ENCODE data around the gene APOBEC2. TPM values are rescaled to one million over a fixed set of nuclear protein-coding genes. Genes with fewer than 3 reads are reported as not detected.
A peak's percentile ranks its signal among the peaks of the same experiment; 100 is the strongest.

APOBEC2 gene
- total and polyA plus RNA-seq, 9 of the 15 experiments (the other 6 are each of a cell fraction or from before 2014, with no cell fraction given) = 0.25 to 1.6 TPM; not detected in 7

DNA sequence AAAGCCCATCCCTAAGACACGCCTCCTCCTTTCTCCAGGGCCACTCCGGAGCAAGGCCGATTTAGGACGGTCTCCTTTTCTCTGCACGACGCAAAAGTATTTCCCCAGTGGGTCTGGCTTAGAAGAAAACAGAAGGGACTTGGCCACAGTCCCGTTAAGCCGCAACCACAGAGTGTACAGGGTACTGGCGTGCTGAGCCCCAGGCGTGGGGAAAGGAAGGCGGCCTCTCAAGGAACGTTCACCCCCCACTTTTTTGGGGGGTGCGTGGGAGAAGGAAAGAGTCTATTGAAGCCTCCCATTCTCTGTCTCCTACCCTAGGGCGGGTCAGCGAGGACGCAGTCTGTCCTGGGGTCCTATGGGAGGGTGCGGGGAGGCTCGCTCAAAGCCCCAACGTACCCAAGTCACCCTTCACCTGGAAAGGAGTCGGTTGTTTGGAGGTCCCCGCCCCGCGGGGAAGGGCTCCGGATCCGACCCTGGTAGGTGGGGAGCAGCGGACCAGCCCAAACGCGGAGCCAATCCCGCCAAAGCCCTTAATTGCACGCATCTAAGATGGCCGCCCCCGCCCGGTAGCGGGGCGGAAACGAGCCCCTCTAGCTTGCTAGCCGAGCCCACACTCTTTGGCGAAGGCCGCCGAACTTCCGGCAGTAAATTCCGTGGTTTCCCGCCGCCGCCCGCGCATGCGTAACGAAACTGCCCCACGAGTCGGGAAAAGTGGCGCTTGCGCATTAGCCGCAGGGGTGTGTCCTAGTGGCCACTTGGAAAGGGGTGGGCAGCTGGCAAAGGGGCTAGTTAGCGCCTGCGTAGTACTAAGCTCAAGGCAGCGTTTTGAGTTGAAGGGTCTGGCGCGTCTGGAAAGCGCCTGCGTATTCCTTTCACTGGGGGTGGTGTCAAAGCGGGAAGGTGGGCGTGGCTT, 19.2 kb downstream of the APOBEC2 start, which contains the start of gene OARD1 (continued):
- TF ChIP-seq CREB1 (IDR thresholded peaks at IDR 0.05) (peak; percentile 45), CREB1 (CRISPR knock-in tag; IDR thresholded peaks at IDR 0.05) (peak; percentile 48; the same call in 1 of the 2 replicates), POLR2AphosphoS5 (IDR thresholded peaks at IDR 0.05; ENCODE audit: control insufficient read depth, insufficient read depth, low read depth, low read length) (peak; percentile 48), DNMT1 (IDR thresholded peaks at IDR 0.05) (no peak), HDAC2 (IDR thresholded peaks at IDR 0.05) (peak; percentile 75), JUN (IDR thresholded peaks at IDR 0.05; ENCODE audit: borderline replicate concordance, low read depth, low read length) (no peak), JUN (CRISPR knock-in tag; IDR thresholded peaks at IDR 0.05; ENCODE audit: borderline replicate concordance) (no peak), ZBTB17 (CRISPR knock-in tag; IDR thresholded peaks at IDR 0.05) (0 out of 2 replicates have a peak, but pooled peaks have one; percentile 55), NUFIP1 (IDR thresholded peaks at IDR 0.05; ENCODE audit: partially characterized antibody) (no peak), GATA2 (CRISPR knock-in tag; IDR thresholded peaks at IDR 0.05) (no peak), PHTF2 (CRISPR knock-in tag; IDR thresholded peaks at IDR 0.05) (peak; percentile 85), ZBTB11 (CRISPR knock-in tag; IDR thresholded peaks at IDR 0.05) (peak in 2 of 3 experiments; percentile 48 to 92; a peak in 3 of 6 replicates), ZFX (CRISPR knock-in tag; IDR thresholded peaks at IDR 0.05) (peak; percentile 83), BRD9 (IDR thresholded peaks at IDR 0.05; ENCODE audit: low read depth, partially characterized antibody) (peak; percentile 79), ZNF274 (IDR thresholded peaks at IDR 0.05; ENCODE audit: borderline replicate concordance, low read depth, low read length) (no peak)
- TF ChIP-seq, protein P1, sequence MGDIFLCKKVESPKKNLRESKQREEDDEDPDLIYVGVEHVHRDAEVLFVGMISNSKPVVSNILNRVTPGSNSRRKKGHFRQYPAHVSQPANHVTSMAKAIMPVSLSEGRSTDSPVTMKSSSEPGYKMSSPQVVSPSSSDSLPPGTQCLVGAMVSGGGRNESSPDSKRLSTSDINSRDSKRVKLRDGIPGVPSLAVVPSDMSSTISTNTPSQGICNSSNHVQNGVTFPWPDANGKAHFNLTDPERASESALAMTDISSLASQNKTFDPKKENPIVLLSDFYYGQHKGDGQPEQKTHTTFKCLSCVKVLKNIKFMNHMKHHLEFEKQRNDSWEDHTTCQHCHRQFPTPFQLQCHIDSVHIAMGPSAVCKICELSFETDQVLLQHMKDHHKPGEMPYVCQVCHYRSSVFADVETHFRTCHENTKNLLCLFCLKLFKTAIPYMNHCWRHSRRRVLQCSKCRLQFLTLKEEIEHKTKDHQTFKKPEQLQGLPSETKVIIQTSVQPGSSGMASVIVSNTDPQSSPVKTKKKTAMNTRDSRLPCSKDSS (IDR thresholded peaks at IDR 0.05; ENCODE audit: low read depth, partially characterized antibody) = no peak
- TF ChIP-seq, protein P2, sequence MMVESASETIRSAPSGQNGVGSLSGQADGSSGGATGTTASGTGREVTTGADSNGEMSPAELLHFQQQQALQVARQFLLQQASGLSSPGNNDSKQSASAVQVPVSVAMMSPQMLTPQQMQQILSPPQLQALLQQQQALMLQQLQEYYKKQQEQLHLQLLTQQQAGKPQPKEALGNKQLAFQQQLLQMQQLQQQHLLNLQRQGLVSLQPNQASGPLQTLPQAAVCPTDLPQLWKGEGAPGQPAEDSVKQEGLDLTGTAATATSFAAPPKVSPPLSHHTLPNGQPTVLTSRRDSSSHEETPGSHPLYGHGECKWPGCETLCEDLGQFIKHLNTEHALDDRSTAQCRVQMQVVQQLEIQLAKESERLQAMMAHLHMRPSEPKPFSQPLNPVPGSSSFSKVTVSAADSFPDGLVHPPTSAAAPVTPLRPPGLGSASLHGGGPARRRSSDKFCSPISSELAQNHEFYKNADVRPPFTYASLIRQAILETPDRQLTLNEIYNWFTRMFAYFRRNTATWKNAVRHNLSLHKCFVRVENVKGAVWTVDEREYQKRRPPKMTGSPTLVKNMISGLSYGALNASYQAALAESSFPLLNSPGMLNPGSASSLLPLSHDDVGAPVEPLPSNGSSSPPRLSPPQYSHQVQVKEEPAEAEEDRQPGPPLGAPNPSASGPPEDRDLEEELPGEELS (CRISPR knock-in tag; IDR thresholded peaks at IDR 0.05; ENCODE audit: borderline replicate concordance) = 0 out of 2 replicates have a peak, but pooled peaks have one; percentile 57
- TF ChIP-seq, protein P3, sequence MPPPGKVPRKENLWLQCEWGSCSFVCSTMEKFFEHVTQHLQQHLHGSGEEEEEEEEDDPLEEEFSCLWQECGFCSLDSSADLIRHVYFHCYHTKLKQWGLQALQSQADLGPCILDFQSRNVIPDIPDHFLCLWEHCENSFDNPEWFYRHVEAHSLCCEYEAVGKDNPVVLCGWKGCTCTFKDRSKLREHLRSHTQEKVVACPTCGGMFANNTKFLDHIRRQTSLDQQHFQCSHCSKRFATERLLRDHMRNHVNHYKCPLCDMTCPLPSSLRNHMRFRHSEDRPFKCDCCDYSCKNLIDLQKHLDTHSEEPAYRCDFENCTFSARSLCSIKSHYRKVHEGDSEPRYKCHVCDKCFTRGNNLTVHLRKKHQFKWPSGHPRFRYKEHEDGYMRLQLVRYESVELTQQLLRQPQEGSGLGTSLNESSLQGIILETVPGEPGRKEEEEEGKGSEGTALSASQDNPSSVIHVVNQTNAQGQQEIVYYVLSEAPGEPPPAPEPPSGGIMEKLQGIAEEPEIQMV (tag; conservative IDR thresholded peaks at IDR 0.05; ENCODE audit: low read depth) = no peak

Measured in K562 (cell line).